ENCODE data around the gene MCC.

MCC gene

GRCh38 chr5:113112435-113112834, 375.8 kb downstream of the MCC start:
- no peak for TF ChIP-seq REST (IDR thresholded peaks at IDR 0.05; ENCODE audit: insufficient read depth in 1 of 2, low read depth in 2 of 2, low read length in 2 of 2)

GRCh38 chr5:113110117-113110516, 378.1 kb downstream of the MCC start:
- TF ChIP-seq REST (IDR thresholded peaks at IDR 0.05; ENCODE audit: insufficient read depth in 1 of 2, low read depth in 2 of 2, low read length in 2 of 2) (no peak), FOXP2 (optimal IDR thresholded peaks at IDR 0.05; ENCODE audit: borderline replicate concordance, extremely low read depth, extremely low read length, insufficient read depth) (no peak), POLR2AphosphoS5 (IDR thresholded peaks at IDR 0.05; ENCODE audit: low read depth, low read length) (no peak), SIN3A (IDR thresholded peaks at IDR 0.05; ENCODE audit: borderline replicate concordance, insufficient read depth, low read length) (no peak), TAF1 (IDR thresholded peaks at IDR 0.05; ENCODE audit: borderline replicate concordance, insufficient read depth, low read length) (no peak)

- no peak for TF ChIP-seq POLR2AphosphoS5 (IDR thresholded peaks at IDR 0.05; ENCODE audit: low read depth, low read length)
- no peak for TF ChIP-seq TAF1 (IDR thresholded peaks at IDR 0.05; ENCODE audit: borderline replicate concordance, insufficient read depth, low read length)
- no peak for TF ChIP-seq REST (IDR thresholded peaks at IDR 0.05; ENCODE audit: insufficient read depth in 1 of 2, low read depth in 2 of 2, low read length in 2 of 2)
- TF ChIP-seq SIN3A (IDR thresholded peaks at IDR 0.05; ENCODE audit: borderline replicate concordance, insufficient read depth, low read length) = no peak
- no peak for TF ChIP-seq FOXP2 (optimal IDR thresholded peaks at IDR 0.05; ENCODE audit: borderline replicate concordance, extremely low read depth, extremely low read length, insufficient read depth)
Measured at GRCh38 chr5:113109344-113109743, 378.9 kb downstream of the MCC start.

GRCh38 chr5:113108485-113108884, 379.8 kb downstream of the MCC start:
- no peak for TF ChIP-seq FOXP2 (optimal IDR thresholded peaks at IDR 0.05; ENCODE audit: borderline replicate concordance, extremely low read depth, extremely low read length, insufficient read depth)
- TF ChIP-seq SIN3A (IDR thresholded peaks at IDR 0.05; ENCODE audit: borderline replicate concordance, insufficient read depth, low read length) = no peak

- TF ChIP-seq POLR2AphosphoS5 (IDR thresholded peaks at IDR 0.05; ENCODE audit: low read depth, low read length) (no peak), REST (IDR thresholded peaks at IDR 0.05; ENCODE audit: insufficient read depth in 1 of 2, low read depth in 2 of 2, low read length in 2 of 2) (no peak), FOXP2 (optimal IDR thresholded peaks at IDR 0.05; ENCODE audit: borderline replicate concordance, extremely low read depth, extremely low read length, insufficient read depth) (no peak), TAF1 (IDR thresholded peaks at IDR 0.05; ENCODE audit: borderline replicate concordance, insufficient read depth, low read length) (no peak), SIN3A (IDR thresholded peaks at IDR 0.05; ENCODE audit: borderline replicate concordance, insufficient read depth, low read length) (no peak)
Measured at GRCh38 chr5:113106821-113107220, 381.4 kb downstream of the MCC start.
